Measurements from ENCODE around the gene PRL. TPM values are rescaled to one million over a fixed set of nuclear protein-coding genes. Genes with fewer than 3 reads are reported as not detected.

The PRL gene
- total and polyA plus RNA-seq, 2 experiments from 2014 or later = not detected

GRCh38 chr6:22333802-22334201, 37.0 kb upstream of the PRL start (continued):
- TF ChIP-seq ZNF462 (CRISPR knock-in tag; IDR thresholded peaks at IDR 0.05) (no peak), POLR2AphosphoS5 (IDR thresholded peaks at IDR 0.05; ENCODE audit: low read depth) (no peak)
- TF ChIP-seq, protein P1, sequence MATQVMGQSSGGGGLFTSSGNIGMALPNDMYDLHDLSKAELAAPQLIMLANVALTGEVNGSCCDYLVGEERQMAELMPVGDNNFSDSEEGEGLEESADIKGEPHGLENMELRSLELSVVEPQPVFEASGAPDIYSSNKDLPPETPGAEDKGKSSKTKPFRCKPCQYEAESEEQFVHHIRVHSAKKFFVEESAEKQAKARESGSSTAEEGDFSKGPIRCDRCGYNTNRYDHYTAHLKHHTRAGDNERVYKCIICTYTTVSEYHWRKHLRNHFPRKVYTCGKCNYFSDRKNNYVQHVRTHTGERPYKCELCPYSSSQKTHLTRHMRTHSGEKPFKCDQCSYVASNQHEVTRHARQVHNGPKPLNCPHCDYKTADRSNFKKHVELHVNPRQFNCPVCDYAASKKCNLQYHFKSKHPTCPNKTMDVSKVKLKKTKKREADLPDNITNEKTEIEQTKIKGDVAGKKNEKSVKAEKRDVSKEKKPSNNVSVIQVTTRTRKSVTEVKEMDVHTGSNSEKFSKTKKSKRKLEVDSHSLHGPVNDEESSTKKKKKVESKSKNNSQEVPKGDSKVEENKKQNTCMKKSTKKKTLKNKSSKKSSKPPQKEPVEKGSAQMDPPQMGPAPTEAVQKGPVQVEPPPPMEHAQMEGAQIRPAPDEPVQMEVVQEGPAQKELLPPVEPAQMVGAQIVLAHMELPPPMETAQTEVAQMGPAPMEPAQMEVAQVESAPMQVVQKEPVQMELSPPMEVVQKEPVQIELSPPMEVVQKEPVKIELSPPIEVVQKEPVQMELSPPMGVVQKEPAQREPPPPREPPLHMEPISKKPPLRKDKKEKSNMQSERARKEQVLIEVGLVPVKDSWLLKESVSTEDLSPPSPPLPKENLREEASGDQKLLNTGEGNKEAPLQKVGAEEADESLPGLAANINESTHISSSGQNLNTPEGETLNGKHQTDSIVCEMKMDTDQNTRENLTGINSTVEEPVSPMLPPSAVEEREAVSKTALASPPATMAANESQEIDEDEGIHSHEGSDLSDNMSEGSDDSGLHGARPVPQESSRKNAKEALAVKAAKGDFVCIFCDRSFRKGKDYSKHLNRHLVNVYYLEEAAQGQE (IDR thresholded peaks at IDR 0.05; ENCODE audit: unreplicated experiment) = no peak

- Histone ChIP-seq H3K4me3 (no peak overlapping the region), H3K4me2 (no peak overlapping the region), H2AFZ (peak overlapping the region; percentile 11; the same call in 1 of the 2 replicates), H3K36me3 (ENCODE audit: insufficient read depth) (no peaks in the 10 kb centered on the region), H3K9me2 (ENCODE audit: insufficient read depth) (no peaks in the 10 kb centered on the region), H3K27me3 (ENCODE audit: insufficient read depth) (no peaks in the 10 kb centered on the region), H4K20me1 (replicated peaks; ENCODE audit: insufficient read depth) (no peaks in the 10 kb centered on the region), H3F3A (replicated peaks; ENCODE audit: low read depth) (no peaks in the 10 kb centered on the region), H3K4me1 (ENCODE audit: insufficient read depth) (peaks cover 4% of the 10 kb centered on the region; the same call in 1 of the 2 replicates), H3K79me2 (replicated peaks; ENCODE audit: insufficient read depth) (no peaks in the 10 kb centered on the region), H3K27ac (ENCODE audit: low read depth) (no peak overlapping the region)
- no peak overlapping the region for H3K27ac Mint-ChIP-seq
- peaks cover 1% of the 10 kb centered on the region for H3K27me3 Mint-ChIP-seq (ENCODE audit: insufficient read depth, low read depth, poor library complexity)
- no peak for ATAC-seq
- no peaks in the 10 kb centered on the region for H3K36me3 Mint-ChIP-seq (ENCODE audit: low read depth)
- peak; percentile 10 for DNase-seq (ENCODE audit: low spot score)
- TF ChIP-seq, protein P1 (IDR thresholded peaks at IDR 0.05; ENCODE audit: unreplicated experiment) = no peak
- H3K4me1 Mint-ChIP-seq = peaks cover 10% of the 10 kb centered on the region; the same call in 2 of the 3 replicates
- no peak overlapping the region for H3K4me3 Mint-ChIP-seq
- no peaks in the 10 kb centered on the region; the same call in 2 of the 3 replicates for H3K9me3 Mint-ChIP-seq
Measured at GRCh38 chr6:22332711-22333110, 35.9 kb upstream of the PRL start.

All from GM23338 (cell line).